GM19463 (cell line): ENCODE measurements around the gene ASB11.

Experiments used
- ATAC-seq: cut with Tn5 transposase; IDR thresholded peaks from one replicate; pipeline ENCODE4 v1.9.1; 2021; ENCODE audit warnings: mild to moderate bottlenecking, moderate library complexity; ENCODE audit not compliant: unreplicated experiment

Gene ASB11

DNA sequence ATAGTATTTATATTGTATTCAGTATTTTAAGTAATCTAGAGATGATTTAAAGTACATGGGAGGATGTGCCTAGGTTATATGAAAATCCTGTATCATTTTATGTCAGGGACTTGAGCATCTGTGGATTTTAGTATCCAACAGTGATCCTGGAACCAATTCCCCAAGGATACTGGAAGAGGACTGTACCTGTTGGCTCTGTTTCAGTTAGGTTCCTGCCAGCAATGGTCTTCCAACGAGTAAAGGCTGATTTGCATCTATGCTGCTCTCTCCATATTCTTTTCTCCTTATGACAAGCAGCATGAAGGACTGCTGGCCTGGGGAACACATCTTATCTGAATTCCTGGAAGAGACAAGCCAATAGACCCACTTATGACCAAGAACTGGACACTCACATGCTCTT, 80.4 kb downstream of the ASB11 start:
- no peak for ATAC-seq

DNA sequence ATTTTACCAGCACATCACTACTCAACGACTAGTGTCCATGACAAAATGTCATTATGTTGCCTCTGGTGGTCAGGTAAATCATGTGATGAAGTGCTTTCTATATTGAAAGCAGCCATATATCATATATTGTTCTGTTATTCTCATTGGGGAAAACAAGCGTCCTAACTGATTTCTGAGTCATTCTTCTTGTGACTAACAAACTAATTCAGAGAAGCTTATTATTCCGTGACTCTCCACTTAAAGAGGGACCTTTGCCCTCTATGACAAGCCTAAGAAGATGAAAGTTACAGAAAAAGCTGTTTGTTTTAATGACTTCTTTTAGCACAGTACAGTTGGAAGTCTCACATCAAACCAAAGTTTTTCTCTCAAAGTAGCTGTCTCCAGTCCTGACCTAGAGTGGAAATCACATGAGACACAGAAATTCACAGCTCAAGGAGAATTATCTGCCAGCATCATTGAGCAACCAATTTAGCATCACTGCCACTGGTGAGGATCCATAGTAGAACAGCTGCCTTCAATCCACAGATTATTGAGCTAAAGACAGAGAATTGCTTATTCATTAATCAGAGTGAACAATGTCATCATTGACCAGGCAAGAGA, 81.9 kb downstream of the ASB11 start:
- peak; percentile 56 for ATAC-seq
